IMR-90 (cell line): ENCODE measurements around the gene RPS29. TPM values are rescaled to one million over a fixed set of nuclear protein-coding genes. Genes with fewer than 3 reads are reported as not detected.

Experiments
- ATAC-seq: fragments of 200-7000 bp; cut with Tn5 transposase; 2 replicates; pipeline ENCODE4 v1.9.1; 2020; ENCODE audit warnings: low read depth, mild to moderate bottlenecking, moderate library complexity
- BruUV-seq: library from RNA; stranded (reverse); fragments of 400-500 nt; replicated peaks from 2 replicates; lab custom pipeline; 2021; lab: Mats Ljungman, UMichigan
- CTCF ChIA-PET: fragments of 300-600 bp; formaldehyde crosslinking; extraction: SDS; loops from one replicate; lab custom pipeline; 2021; ENCODE audit warnings: antibody characterized with exemption; lab: Yijun Ruan, JAX
- POLR2A ChIA-PET: fragments of 300-600 bp; sonication (Branson Sonifier 250); formaldehyde crosslinking; loops from one replicate; lab custom pipeline; 2022; ENCODE audit warnings: antibody characterized with exemption; ENCODE audit not compliant: unreplicated experiment; lab: Charles Lee
- DNase-seq: peaks from one replicate; pipeline ENCODE4 v3.0.0; 2013
- H2AFZ ChIP-seq: replicated peaks from 2 replicates; pipeline ENCODE3; 2013; ENCODE audit warnings: low read length, mild to moderate bottlenecking; ENCODE audit not compliant: poor library complexity
- H2AK5ac ChIP-seq: 2 replicates; pipeline ENCODE4 v1.6.1; 2013; ENCODE audit warnings: low read depth, low read length, inconsistent platforms
- H2AK9ac ChIP-seq: replicated peaks from 2 replicates; pipeline ENCODE3; 2013; ENCODE audit warnings: mild to moderate bottlenecking, low read depth, low read length, moderate library complexity; ENCODE audit not compliant: poor library complexity
- H2BK120ac ChIP-seq: 2 replicates; pipeline ENCODE4 v1.6.1; 2013; ENCODE audit warnings: low read depth, low read length, inconsistent platforms
- H2BK15ac ChIP-seq: 3 replicates; pipeline ENCODE4 v1.6.1; 2013; ENCODE audit warnings: low read depth, low read length, inconsistent platforms
- H2BK20ac ChIP-seq: 2 replicates; pipeline ENCODE4 v1.6.1; 2013; ENCODE audit warnings: low read depth, mild to moderate bottlenecking, inconsistent platforms, low read length, moderate library complexity
- H2BK5ac ChIP-seq: 2 replicates; pipeline ENCODE4 v1.6.1; 2013; ENCODE audit warnings: mild to moderate bottlenecking, low read depth, low read length, inconsistent platforms; ENCODE audit not compliant: poor library complexity, severe bottlenecking
- H3K14ac ChIP-seq: replicated peaks from 2 replicates; pipeline ENCODE4 v1.6.1; 2013; ENCODE audit warnings: low read depth, low read length, inconsistent platforms
- H3K18ac ChIP-seq: 2 replicates; pipeline ENCODE4 v1.6.1; 2013; ENCODE audit warnings: low read depth, low read length, control low read depth
- H3K23ac ChIP-seq: 2 replicates; pipeline ENCODE4 v1.6.1; 2013; ENCODE audit warnings: low read depth, low read length, inconsistent platforms
- H3K27ac ChIP-seq: 2 replicates; pipeline ENCODE4 v1.5.1; 2013; ENCODE audit warnings: mild to moderate bottlenecking, control low read depth, low read length; ENCODE audit not compliant: insufficient read depth
- H3K27me3 ChIP-seq: 2 replicates; pipeline ENCODE4 v1.6.1; 2013; ENCODE audit warnings: low read length; ENCODE audit not compliant: control insufficient read depth, insufficient read depth
- H3K36me3 ChIP-seq: 2 replicates; pipeline ENCODE4 v1.6.1; 2013; ENCODE audit warnings: low read length, mixed read lengths; ENCODE audit not compliant: control insufficient read depth, insufficient read depth
- H3K4ac ChIP-seq: 2 replicates; pipeline ENCODE4 v1.6.1; 2013; ENCODE audit warnings: low read depth, low read length, inconsistent platforms
- H3K4me1 ChIP-seq: 2 replicates; pipeline ENCODE4 v1.6.1; 2013; ENCODE audit warnings: low read length, mixed read lengths; ENCODE audit not compliant: control insufficient read depth, insufficient read depth
- H3K4me2 ChIP-seq: 2 replicates; pipeline ENCODE4 v1.6.1; 2013; ENCODE audit warnings: low read depth, mild to moderate bottlenecking, control low read depth, low read length, moderate library complexity
- H3K4me3 ChIP-seq: 2 replicates; pipeline ENCODE4 v1.5.1; 2013; ENCODE audit warnings: low read depth, mild to moderate bottlenecking, control low read depth, low read length, moderate library complexity; ENCODE audit not compliant: insufficient read depth
- H3K56ac ChIP-seq: 2 replicates; pipeline ENCODE4 v1.6.1; 2013; ENCODE audit warnings: low read length, inconsistent platforms; ENCODE audit not compliant: insufficient read depth; ENCODE audit errors: extremely low read depth
- H3K79me1 ChIP-seq, 2 experiments: 2 replicates each; pipeline ENCODE4 v1.6.1; 2013; ENCODE audit warnings: low read length in 2 of 2, inconsistent platforms in 1 of 2, low read depth in 1 of 2
- H3K9ac ChIP-seq: 2 replicates; pipeline ENCODE4 v1.6.1; 2013; ENCODE audit warnings: low read depth, low read length, control low read depth
- H3K9me1 ChIP-seq: 2 replicates; pipeline ENCODE4 v1.6.1; 2013; ENCODE audit warnings: low read length, inconsistent platforms; ENCODE audit not compliant: insufficient read depth
- H3K9me3 ChIP-seq: 2 replicates; pipeline ENCODE4 v1.6.1; 2013; ENCODE audit warnings: low read length; ENCODE audit not compliant: control insufficient read depth, insufficient read depth
- H4K20me1 ChIP-seq: 2 replicates; pipeline ENCODE4 v1.6.1; 2013; ENCODE audit warnings: low read length, inconsistent platforms; ENCODE audit not compliant: insufficient read depth
- H4K5ac ChIP-seq: 2 replicates; pipeline ENCODE4 v1.6.1; 2013; ENCODE audit warnings: mild to moderate bottlenecking, low read depth, low read length, control low read depth
- H4K8ac ChIP-seq, 2 experiments: 2 replicates each; pipeline ENCODE4 v1.6.1; 2013; ENCODE audit warnings: low read depth in 2 of 2, low read length in 2 of 2, control low read depth in 1 of 2, inconsistent platforms in 1 of 2
- H4K91ac ChIP-seq: 2 replicates; pipeline ENCODE4 v1.6.1; 2013; ENCODE audit warnings: low read depth, low read length, inconsistent platforms; ENCODE audit not compliant: insufficient read depth
- CTCF ChIP-seq: conservative IDR thresholded peaks from 2 replicates; pipeline ENCODE4 v1.5.1; 2012; ENCODE audit warnings: mild to moderate bottlenecking, low read depth, low read length, improper control_type of control experiment
- FOS ChIP-seq: fragments of 150-350 bp; IDR thresholded peaks from 2 replicates; pipeline ENCODE4 v1.6.1; 2016; ENCODE audit warnings: low read depth, low read length
- MAFK ChIP-seq: IDR thresholded peaks from 2 replicates; pipeline ENCODE4 v1.6.1; 2012; ENCODE audit warnings: low read depth, low read length, improper control_type of control experiment
- POLR2A ChIP-seq: IDR thresholded peaks from 2 replicates; pipeline ENCODE4 v1.6.1; 2012; ENCODE audit warnings: mild to moderate bottlenecking, low read depth, low read length
- RFX5 ChIP-seq: IDR thresholded peaks from 2 replicates; pipeline ENCODE4 v1.8.0; 2012; ENCODE audit warnings: low read depth, mild to moderate bottlenecking, low read length, moderate library complexity
- USF2 ChIP-seq: fragments of 150-350 bp; IDR thresholded peaks from 2 replicates; pipeline ENCODE4 v1.6.1; 2017; ENCODE audit warnings: mild to moderate bottlenecking, antibody characterized with exemption, low read length, low read depth
- WGBS, 2 experiments: methylation state at CpG; one replicate each; pipeline versions ENCODE4 v1.1.5 to v1.1.7; 2013; ENCODE audit warnings: missing lambda C conversion rate in 2 of 2; ENCODE audit not compliant: insufficient read length in 1 of 2; ENCODE audit errors: extremely low coverage in 2 of 2; 5-methylcytosine and 5-hydroxymethylcytosine counted together
- dilution Hi-C: fragments of 300-500 bp; cut with HindIII; formaldehyde crosslinking; loops from one replicate; pipeline ENCODE4 v1.14.3; 2018; ENCODE audit warnings: low sequenced_read_pairs; ENCODE audit not compliant: unreplicated experiment
- in situ Hi-C: fragments of 300-500 bp; cut with MboI; formaldehyde crosslinking; loops from 3 replicates; pipeline ENCODE4 v1.14.3; 2019; ENCODE audit warnings: low sequenced_read_pairs, inconsistent platforms, mixed read lengths
- intact Hi-C: fragments of 100-400 bp; cut with micrococcal nuclease; formaldehyde crosslinking; loops from 2 replicates; pipeline ENCODE4 v1.10.0; 2022
- polyA plus RNA-seq, 3 experiments: library from polyadenylated mRNA; depleted of rRNA; stranded (reverse); fragments of >200 nt; gene quantifications; 2 replicates each; pipeline ENCODE4 v1.2.3, GENCODE V29; 2012; ENCODE audit warnings: low replicate concordance in 1 of 3
- total RNA-seq: library from RNA; depleted of rRNA; stranded (reverse); fragments of >200 nt; gene quantifications from 2 replicates; pipeline ENCODE4 v1.2.3, GENCODE V29; 2012

The RPS29 gene
- total and polyA plus RNA-seq, 2 of the 4 experiments (the other 2 are of a cell fraction): 318 to 10,393 TPM

DNA sequence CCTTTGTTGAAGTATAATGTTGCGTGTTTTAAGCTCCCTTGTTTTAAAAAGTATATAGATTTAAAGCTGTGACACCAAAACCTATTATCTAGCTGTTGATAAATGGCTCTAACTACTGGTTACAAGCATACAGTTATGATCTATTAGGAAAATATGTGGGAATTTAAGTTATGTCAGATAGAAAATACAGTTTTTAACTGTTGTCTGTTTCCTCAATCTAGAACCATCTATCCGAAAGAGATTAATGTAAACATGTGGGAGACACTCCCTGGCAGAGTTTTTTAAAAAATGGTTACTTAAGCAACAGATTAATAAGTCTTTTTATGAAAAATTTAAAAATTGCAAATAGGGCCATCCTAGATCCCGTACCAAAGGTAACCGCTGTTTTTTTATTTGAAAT lies 26.1 kb upstream of the RPS29 start:
- Histone ChIP-seq H3K9me3 (no peaks in the 10 kb centered on the region), H3K27ac (no peak overlapping the region), H3K14ac (no peak overlapping the region), H4K5ac (no peak overlapping the region), H3K79me1 (peaks cover 20 to 32% of the 10 kb centered on the region in 2 experiments), H2BK20ac (no peak overlapping the region), H3K4me1 (peaks cover 2% of the 10 kb centered on the region), H3K18ac (no peak overlapping the region), H3K9ac (no peak overlapping the region), H3K36me3 (peaks cover 2% of the 10 kb centered on the region), H4K91ac (no peak overlapping the region), H3K23ac (no peak overlapping the region; the same call in 1 of the 2 replicates), H4K20me1 (peaks cover 3% of the 10 kb centered on the region), H2BK15ac (no peak overlapping the region), H2BK120ac (no peak overlapping the region), H3K4me2 (no peak overlapping the region), H3K9me1 (peaks cover 6% of the 10 kb centered on the region), H2AFZ (no peak overlapping the region), H3K4me3 (no peak overlapping the region), H4K8ac (no peak overlapping the region), H2BK5ac (no peak overlapping the region), H3K27me3 (no peaks in the 10 kb centered on the region), H3K56ac (no peak overlapping the region), H3K4ac (no peak overlapping the region), H2AK5ac (no peak overlapping the region), H2AK9ac (no peak overlapping the region)
- intact Hi-C loops (no loop called here), dilution Hi-C loops (no loop called here), in situ Hi-C loops (no loop called here)
- DNase-seq (no peak), ATAC-seq (no peak; the same call in 1 of the 2 replicates)
- no TSS peak for BruUV-seq
- CTCF ChIA-PET: no interaction called here
- POLR2A ChIA-PET: interaction anchor here (0.5 kb wide), 1 partner anchor 535 kb away, joined by 5 read pairs; no protein-coding TSS in a partner anchor
- no CpG with 5 or more reads among the region's 4 CpGs for WGBS, 2 experiments
- TF ChIP-seq POLR2A (no peak), FOS (no peak), CTCF (no peak), RFX5 (no peak), MAFK (no peak), USF2 (no peak)
